H1 (cell line): ENCODE data around the gene TM9SF2. TPM values are rescaled to one million over a fixed set of nuclear protein-coding genes. Genes with fewer than 3 reads are reported as not detected.

ENCODE experiments used
- BCL11A ChIP-seq, 2 experiments: IDR thresholded peaks; one replicate each; pipeline ENCODE4 v1.6.1; 2011; ENCODE audit warnings: low read depth in 2 of 2, low read length in 2 of 2, mild to moderate bottlenecking in 2 of 2
- CHD1 ChIP-seq: IDR thresholded peaks from 2 replicates; pipeline ENCODE4 v1.6.1; 2012; ENCODE audit warnings: low read depth, low read length, improper control_type of control experiment
- TAF1 ChIP-seq: IDR thresholded peaks from 2 replicates; pipeline ENCODE4 v1.6.1; 2011; ENCODE audit warnings: mild to moderate bottlenecking, low read depth, low read length
- polyA plus RNA-seq, 7 experiments: library from polyadenylated mRNA; depleted of rRNA in 3 of 7; stranded (reverse) in 5 of 7; unstranded in 2 of 7; fragments of >200 nt in 5 of 7; fragments of 200-250 nt in 2 of 7; gene quantifications; 1 replicate in 5 of 7; 2 replicates in 1 of 7; 4 replicates in 1 of 7; pipeline versions ENCODE4 v1.2.1 to v1.2.3, GENCODE V29; 2011 to 2013; ENCODE audit warnings: missing spikeins in 2 of 7, mixed read lengths in 2 of 7
- total RNA-seq: library from RNA; stranded (reverse); fragmentation: NEBNext Ultra II Directional; extraction: Animal tissue kit (Norgen Biotek cat#: 25700); gene quantifications from 2 replicates; pipeline ENCODE4 v1.2.1, GENCODE V29; 2021
- TF ChIP-seq, protein P1 (sequence below): fragments of 300-600 bp; sonication (generic); IDR thresholded peaks from 2 replicates; pipeline ENCODE4 v1.7.1; 2012; ENCODE audit warnings: low read length, moderate library complexity, mild to moderate bottlenecking, inconsistent platforms; ENCODE audit not compliant: insufficient replicate concordance

The TM9SF2 gene
- total and polyA plus RNA-seq, 2 of the 8 experiments (the other 6 are each of a cell fraction or from before 2014, with no cell fraction given): 68.0 to 101 TPM

DNA sequence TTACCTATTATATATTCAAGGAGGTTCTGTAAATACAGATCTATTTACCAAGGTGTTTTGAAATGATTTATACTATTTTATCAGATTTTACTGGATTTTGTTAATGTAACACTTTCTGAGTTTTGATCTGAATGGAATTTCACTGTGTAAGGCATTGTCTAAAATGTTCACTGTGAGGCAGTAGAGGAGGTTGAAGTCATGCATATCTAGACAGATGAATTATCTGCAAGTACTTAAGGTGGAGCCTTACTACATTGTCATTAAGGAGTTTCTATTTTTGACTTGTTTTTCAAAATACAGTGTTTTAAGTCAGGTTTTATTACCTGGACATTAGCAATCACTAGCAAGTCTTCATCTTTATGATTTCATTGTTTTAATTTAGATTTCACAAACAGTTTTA, 62.1 kb downstream of the TM9SF2 start (continued):
- TF ChIP-seq TAF1 (no peak), CHD1 (no peak), BCL11A (IDR thresholded peaks at IDR 0.05; ENCODE audit: low read depth in 2 of 2, low read length in 2 of 2) (no peak)
- TF ChIP-seq, protein P1, sequence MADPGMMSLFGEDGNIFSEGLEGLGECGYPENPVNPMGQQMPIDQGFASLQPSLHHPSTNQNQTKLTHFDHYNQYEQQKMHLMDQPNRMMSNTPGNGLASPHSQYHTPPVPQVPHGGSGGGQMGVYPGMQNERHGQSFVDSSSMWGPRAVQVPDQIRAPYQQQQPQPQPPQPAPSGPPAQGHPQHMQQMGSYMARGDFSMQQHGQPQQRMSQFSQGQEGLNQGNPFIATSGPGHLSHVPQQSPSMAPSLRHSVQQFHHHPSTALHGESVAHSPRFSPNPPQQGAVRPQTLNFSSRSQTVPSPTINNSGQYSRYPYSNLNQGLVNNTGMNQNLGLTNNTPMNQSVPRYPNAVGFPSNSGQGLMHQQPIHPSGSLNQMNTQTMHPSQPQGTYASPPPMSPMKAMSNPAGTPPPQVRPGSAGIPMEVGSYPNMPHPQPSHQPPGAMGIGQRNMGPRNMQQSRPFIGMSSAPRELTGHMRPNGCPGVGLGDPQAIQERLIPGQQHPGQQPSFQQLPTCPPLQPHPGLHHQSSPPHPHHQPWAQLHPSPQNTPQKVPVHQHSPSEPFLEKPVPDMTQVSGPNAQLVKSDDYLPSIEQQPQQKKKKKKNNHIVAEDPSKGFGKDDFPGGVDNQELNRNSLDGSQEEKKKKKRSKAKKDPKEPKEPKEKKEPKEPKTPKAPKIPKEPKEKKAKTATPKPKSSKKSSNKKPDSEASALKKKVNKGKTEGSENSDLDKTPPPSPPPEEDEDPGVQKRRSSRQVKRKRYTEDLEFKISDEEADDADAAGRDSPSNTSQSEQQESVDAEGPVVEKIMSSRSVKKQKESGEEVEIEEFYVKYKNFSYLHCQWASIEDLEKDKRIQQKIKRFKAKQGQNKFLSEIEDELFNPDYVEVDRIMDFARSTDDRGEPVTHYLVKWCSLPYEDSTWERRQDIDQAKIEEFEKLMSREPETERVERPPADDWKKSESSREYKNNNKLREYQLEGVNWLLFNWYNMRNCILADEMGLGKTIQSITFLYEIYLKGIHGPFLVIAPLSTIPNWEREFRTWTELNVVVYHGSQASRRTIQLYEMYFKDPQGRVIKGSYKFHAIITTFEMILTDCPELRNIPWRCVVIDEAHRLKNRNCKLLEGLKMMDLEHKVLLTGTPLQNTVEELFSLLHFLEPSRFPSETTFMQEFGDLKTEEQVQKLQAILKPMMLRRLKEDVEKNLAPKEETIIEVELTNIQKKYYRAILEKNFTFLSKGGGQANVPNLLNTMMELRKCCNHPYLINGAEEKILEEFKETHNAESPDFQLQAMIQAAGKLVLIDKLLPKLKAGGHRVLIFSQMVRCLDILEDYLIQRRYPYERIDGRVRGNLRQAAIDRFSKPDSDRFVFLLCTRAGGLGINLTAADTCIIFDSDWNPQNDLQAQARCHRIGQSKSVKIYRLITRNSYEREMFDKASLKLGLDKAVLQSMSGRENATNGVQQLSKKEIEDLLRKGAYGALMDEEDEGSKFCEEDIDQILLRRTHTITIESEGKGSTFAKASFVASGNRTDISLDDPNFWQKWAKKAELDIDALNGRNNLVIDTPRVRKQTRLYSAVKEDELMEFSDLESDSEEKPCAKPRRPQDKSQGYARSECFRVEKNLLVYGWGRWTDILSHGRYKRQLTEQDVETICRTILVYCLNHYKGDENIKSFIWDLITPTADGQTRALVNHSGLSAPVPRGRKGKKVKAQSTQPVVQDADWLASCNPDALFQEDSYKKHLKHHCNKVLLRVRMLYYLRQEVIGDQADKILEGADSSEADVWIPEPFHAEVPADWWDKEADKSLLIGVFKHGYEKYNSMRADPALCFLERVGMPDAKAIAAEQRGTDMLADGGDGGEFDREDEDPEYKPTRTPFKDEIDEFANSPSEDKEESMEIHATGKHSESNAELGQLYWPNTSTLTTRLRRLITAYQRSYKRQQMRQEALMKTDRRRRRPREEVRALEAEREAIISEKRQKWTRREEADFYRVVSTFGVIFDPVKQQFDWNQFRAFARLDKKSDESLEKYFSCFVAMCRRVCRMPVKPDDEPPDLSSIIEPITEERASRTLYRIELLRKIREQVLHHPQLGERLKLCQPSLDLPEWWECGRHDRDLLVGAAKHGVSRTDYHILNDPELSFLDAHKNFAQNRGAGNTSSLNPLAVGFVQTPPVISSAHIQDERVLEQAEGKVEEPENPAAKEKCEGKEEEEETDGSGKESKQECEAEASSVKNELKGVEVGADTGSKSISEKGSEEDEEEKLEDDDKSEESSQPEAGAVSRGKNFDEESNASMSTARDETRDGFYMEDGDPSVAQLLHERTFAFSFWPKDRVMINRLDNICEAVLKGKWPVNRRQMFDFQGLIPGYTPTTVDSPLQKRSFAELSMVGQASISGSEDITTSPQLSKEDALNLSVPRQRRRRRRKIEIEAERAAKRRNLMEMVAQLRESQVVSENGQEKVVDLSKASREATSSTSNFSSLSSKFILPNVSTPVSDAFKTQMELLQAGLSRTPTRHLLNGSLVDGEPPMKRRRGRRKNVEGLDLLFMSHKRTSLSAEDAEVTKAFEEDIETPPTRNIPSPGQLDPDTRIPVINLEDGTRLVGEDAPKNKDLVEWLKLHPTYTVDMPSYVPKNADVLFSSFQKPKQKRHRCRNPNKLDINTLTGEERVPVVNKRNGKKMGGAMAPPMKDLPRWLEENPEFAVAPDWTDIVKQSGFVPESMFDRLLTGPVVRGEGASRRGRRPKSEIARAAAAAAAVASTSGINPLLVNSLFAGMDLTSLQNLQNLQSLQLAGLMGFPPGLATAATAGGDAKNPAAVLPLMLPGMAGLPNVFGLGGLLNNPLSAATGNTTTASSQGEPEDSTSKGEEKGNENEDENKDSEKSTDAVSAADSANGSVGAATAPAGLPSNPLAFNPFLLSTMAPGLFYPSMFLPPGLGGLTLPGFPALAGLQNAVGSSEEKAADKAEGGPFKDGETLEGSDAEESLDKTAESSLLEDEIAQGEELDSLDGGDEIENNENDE: no peak
- TF ChIP-seq, all 59 proteins: peak for 0
